Activated CD4-positive, CD25-positive, alpha-beta regulatory T cell (primary cell): ENCODE data around the gene TM9SF2.
"Not testable (repeated sequence)": the region's sequence is repeated elsewhere in the genome, so short reads cannot be mapped to it uniquely, and the experiment has no call there.

Experiments
- DNase-seq, 4 experiments: peaks; one replicate each; lab custom pipeline; 2025; lab: John Stamatoyannopoulos, UW

Gene TM9SF2, protein sequence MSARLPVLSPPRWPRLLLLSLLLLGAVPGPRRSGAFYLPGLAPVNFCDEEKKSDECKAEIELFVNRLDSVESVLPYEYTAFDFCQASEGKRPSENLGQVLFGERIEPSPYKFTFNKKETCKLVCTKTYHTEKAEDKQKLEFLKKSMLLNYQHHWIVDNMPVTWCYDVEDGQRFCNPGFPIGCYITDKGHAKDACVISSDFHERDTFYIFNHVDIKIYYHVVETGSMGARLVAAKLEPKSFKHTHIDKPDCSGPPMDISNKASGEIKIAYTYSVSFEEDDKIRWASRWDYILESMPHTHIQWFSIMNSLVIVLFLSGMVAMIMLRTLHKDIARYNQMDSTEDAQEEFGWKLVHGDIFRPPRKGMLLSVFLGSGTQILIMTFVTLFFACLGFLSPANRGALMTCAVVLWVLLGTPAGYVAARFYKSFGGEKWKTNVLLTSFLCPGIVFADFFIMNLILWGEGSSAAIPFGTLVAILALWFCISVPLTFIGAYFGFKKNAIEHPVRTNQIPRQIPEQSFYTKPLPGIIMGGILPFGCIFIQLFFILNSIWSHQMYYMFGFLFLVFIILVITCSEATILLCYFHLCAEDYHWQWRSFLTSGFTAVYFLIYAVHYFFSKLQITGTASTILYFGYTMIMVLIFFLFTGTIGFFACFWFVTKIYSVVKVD

DNA sequence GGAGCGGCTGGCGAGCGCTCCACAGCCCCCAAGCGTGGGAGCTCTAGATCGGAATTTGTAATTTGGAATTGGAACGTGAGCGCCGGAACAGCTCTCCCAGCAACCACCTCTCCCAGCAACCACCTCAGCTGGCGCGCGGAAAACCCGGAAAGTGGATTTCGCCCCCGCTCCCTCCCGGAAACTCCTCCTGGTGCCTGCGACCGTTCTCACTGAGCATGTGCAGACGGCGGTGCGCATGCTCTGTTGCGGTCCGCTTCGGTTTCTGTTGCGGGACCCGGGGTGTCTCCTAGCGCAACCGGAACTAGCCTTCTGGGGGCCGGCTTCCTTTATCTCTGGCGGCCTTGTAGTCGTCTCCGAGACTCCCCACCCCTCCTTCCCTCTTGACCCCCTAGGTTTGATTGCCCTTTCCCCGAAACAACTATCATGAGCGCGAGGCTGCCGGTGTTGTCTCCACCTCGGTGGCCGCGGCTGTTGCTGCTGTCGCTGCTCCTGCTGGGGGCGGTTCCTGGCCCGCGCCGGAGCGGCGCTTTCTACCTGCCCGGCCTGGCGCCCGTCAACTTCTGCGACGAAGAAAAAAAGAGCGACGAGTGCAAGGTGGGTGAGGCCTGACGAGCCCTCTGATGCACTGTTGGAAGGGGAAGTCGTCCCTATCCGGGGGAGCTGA is at the start of gene TM9SF2:
TSS of gene TM9SF2 (plus strand) at position 289 of the 664 bp plus-strand sequence. CDS start at position 424, 135 bp downstream.
- DNase-seq: peak; percentile 88 to 96 (median 92)

DNA sequence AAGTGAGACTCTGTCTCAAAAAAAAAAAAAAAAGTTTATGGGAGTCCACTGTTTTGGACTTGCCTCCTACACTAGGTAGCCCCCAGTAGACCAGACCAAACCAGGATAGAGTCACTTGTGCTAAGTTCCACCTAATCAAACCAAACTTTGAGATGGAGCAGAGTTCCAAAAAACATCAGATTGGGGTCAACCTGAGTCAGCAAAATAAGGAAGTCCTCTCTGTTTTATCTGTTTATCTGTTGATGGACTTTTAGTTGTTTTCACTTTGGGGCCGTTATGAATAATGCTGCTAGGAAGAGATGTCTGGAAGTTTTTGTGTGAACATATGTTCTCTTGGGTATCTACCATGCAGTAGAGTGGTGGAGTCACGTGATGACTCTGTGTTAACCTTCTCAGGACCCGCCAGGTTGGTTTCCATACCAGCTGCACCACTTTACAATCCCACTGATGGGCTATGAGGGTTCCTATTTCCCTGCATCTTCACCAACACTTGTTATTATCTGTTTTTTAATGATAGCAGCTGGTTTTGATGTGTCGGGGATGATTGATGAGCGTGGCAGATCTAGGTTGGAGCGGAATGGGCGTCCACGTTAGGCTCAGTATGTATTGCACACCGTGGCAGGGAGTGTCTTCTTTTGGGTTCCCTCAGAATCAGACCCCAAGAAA is 46.6 kb upstream of the TM9SF2 start:
- DNase-seq: no peak

DNA sequence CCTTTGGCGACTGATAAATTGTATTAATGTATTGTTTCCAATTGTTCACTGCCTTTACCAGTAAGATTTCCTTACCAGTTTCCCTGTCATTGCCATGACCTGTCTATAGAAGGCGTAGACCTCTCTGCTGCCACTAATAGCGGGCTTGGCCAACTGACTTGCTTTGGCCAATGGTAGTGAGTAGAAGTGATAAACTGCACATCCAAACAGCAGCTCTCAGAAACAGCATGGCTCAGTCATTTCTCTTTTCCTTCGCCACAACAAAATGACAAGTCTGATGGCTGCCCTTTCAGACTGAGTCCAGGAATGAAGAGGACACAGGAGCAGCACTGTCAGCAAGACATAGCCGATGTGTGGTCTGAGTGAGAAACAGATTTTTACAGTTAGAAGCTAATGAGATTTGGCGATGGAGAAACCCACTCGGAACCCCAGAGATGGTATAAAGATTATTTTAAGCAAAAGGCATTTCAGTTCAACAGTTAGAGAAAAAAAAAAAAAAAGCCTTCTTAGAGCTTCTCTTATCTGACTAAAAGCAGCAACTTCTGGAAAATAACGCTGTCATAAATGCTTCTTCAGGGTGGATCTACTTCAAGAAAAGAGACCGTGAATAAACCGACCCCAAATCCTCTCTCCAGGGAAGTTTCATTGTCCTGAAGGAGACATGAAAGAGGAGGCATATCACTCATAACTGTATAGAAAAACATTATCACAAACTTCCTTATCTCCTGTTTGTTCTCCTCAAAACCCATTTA is 42.0 kb upstream of the TM9SF2 start:
- DNase-seq: no peak

DNA sequence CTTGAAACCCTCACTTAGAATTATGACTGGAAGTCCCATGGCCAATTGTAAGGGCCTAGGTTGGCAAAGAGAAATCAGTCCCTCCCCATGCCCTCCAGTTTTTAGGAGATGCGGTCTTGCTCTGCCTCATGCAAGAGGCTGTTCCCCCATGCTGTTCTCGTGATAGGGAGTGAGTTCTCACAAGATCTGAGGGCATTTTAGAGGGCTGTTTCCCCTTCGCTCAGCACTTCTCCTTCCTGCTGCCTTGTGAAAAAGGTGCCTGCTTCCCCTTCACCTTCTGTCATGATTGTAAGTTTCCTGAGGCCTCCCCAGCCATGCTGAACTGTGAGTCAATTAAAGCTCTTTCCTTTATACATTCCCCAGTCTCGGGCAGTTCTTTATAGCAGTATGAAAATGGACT is 40.5 kb upstream of the TM9SF2 start:
- not testable (repeated sequence) for DNase-seq

DNA sequence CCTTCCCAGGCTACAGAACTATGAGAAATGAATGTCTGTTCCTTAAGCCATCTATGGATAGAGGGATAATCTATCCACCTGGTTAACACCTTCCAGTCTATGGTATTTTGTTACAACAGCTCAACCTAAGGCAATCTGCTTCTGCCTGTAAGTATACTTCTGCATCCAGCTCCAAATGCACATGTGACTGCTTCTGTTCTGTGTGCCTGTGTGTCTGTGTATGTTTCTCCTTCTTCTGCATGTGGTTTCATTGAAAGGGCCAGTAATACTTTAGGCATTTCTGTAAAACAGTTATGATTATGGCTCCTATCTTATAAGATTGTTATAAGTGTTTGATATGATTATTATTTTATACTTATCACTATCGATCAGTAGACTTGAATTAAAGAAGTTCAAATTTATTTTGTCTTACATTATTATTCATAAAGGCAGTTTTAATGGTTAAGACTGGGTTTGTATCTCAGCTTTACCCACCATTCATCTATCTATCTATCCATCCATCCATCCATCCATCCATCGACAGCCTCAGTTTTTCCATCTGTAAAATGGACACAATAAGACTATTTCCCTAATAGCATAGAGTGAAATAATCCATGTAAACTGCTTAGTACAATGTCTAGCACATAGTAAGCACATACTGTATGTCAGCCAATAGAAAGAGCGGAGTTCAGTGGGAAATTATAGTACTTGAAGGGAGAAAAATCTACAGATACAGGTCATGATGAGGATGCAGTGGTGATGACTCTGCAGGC is 37.5 kb upstream of the TM9SF2 start:
- no peak for DNase-seq

DNA sequence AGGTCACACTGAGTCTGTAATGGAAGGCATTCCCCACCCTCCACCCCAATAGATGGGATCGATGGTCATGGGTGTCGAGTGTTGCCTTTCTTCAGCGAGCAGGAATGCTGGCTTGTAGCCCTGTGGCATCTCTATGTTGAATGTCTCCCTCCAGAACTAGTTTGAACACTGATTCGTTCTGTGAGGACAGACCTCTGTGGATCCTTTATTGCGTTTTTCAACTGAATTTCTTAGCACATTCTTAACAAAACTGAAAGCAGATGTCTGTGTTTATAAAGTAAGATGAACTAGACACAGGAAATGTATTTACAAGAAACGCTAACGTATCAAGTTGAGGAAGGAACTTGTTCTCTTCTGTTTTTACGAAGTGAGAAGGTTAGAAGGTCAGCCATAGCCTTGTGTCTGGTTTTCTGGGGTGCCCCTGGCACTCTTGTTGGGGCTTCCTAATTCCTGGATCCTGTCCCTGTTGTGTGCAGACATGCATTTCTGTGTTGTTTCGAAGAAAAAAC is 36.8 kb upstream of the TM9SF2 start:
- DNase-seq: no peak

DNA sequence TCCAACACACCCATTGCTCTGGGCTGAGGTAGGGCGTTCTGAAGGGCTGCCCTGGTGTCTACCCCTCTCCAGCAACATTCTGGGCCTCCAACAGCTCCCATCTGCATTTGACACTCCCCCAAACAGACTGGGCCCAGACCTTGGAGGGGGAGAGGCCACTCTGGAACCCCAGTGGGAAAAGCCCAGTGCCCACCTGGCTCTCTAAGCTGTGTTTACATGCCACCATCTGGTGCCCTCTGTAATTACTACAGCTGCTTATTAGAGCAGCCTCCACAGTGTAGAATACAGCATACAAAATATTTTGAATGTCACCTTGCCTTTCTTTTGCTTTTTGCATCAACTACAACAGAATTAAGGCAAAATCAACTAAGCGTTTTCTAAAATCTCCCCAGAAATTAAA is 35.8 kb upstream of the TM9SF2 start:
- no peak for DNase-seq

DNA sequence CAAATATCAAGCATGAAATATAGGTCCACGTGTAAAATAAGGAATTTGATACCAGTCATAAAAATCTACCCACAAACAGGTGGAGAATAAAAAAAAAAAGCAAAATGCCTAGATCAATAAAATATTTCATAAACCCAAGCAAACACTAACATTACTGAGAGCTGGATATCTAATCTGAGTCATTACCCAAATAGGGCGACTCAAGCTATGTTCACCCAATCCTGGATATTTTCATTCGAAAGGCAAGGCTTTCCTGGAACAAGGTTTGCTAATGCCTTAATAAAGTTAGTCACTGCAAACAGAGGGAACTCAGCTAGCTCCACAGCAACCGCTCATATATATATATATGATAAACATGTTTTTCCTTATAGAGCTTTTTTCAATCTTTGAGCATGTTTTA is 33.5 kb upstream of the TM9SF2 start:
- DNase-seq: no peak

DNA sequence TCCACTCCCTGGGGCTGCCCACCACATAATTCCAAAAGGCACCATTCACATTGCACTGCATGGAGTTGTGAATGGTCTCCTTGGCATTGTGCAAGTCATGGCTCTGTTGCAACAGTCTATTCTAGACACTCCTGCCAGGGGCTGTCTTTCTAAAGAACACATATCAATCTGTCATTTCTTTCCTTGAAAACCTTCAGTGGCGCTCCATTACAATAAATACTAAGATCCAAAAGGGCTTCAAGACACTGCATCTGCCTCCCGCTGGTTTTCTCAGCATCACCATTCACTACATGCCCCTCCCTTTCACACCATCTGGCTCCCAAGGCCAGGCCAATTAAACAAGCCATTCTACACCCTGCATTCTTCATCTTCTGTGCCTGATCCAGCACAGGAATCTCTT is 32.2 kb upstream of the TM9SF2 start:
- DNase-seq: no peak

DNA sequence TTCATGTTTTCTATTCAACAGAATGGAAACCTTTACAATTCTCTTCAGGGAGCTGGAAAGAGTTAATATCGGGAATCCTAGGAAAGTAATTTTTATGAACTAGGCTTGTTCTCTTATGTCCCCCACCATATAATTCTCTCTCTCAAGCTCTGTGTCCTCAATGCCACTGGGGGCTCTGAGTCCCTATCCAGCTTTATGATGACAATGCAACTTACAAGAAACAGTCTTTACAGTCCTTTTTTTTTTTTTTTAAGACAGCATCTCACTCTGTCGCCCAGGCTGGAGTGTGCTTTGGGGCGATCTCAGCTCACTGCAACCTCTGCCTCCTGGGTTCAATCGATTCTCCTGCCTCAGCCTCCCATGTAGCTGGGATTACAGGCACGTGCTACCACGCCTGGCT is 31.2 kb upstream of the TM9SF2 start:
- no peak for DNase-seq

DNA sequence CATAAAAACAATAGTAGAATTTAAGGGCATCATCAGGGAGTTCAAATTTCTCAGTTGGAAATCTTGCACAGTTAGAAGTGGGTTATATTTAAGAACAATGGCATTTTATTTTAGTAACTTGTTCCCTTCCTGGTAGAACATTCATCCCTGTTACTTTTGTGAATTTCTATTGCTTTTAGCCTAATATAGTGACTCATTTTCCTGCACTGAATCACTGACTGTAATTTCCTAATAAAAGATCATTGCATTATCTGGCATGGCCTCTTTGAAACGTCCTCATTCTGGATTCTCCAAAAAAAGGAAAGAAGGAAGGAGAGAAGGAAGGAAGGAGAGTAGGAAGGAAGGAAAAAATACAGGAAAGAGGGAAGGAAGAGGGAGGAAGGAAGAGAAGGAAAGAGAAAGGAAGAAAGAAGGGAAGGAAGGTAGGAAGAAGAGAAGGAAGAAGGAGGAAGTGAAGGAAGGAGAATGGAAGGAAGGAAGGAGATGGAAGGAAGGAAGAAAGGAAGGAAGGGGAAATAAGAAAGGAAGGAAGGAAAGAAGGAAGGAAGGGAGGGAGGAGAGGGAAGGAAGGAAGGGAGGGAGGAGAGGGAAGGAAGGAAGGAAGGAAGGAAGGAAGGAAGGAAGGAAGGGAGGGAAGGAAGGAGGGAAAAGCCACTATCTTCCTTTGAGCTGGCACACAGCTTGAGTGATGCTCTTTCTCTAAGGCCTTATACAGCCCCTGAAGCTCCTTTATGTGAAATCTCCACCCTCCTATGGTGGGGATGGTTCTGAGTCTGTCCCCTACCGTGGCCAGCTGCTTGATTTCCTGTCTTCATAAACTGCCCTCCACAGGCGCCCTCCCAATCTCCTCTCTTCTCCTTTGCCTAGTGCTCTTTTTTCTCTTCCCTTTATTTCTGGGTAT is 29.8 kb upstream of the TM9SF2 start:
- DNase-seq: no peak

DNA sequence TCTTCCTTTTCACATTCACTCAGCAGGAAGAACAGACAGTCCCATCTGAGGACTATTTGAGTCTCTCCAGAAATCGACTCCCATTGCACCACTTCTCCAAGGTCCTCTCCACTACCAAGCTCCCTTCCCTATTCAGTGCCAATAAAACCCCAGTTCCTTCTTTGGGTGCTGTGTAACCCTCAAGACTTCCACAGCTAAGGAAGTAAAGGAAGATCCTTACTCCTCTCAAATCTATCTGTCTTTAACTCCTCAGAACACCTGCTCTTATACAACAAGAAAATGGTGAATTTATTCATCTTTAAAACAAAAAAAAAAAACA is 29.2 kb upstream of the TM9SF2 start:
- DNase-seq: no peak

DNA sequence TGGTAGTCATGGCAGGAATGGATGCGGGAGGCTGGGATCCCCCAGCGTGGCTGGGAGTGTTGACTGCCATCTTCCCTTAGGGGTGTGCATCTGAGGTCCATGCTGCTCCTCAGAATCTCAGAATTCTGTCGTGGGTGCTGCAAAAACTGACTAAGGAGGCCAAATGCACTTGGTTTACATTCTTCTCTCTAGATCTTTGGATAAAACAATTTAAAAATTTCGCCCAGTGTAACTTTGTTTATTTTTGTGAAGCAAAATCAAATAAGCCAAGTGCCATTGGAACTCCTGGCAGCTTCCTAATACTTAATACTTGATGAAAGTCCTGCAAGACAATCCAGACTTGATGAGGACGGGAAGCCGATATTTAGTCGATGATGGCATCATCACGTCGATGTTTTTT is 27.8 kb upstream of the TM9SF2 start:
- DNase-seq: no peak

DNA sequence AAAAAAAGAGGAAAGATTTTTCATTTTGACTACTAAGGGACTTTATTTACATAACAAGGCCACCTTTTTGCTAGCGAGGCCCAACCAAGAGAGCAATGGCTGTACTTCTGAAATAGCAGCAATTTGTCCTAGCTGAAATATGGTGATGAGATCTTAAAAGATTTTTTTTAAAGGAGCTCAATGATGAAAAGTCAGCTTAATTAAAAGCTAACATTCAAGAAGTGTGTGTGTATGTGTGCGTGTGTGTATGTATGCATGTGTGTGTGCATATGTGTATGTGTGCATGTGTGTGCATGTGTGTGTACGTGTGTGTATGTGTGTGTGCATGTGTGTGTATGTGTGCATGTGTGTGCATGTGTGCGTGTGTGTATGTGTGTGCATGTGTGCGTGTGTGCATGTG is 24.6 kb upstream of the TM9SF2 start:
- DNase-seq: no peak

DNA sequence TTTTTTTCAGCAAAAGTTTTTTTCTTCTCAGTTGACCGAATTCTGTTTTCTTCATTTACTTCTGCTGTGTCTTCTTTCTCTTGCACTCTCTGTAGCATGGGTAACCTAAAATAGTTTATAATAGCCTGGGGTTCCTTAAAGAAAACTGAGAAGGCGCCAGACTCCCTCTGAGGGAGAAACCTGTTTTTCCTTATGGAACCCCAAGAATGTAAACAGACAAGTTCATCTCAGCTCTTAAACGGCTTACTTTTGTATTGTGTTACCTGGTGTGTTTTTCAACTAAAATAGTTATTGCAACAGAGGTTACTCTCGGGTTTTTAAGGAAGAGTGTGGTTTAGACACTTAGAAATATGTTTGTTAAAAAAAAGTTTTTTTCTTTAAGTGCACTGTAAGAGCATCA is 23.8 kb upstream of the TM9SF2 start:
- no peak for DNase-seq

DNA sequence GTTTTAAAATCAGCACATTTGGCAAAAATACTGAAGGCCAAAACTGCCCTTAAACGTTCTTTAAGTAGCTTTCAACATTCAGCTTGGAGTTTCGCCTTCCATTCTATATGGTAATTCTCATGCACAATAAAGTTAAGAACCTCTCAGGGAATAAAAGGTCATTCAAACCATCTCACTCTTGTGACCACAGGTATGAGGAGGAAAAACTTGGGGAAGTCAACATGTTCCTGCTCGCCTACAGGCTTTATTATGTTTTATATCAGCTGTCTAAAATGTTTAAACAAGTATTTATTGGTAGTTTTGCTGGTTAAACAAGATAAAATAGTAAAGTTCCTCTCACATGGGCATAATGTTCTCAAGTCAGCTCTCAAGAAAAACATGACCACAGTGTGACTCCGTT is 19.9 kb upstream of the TM9SF2 start:
- DNase-seq: no peak

DNA sequence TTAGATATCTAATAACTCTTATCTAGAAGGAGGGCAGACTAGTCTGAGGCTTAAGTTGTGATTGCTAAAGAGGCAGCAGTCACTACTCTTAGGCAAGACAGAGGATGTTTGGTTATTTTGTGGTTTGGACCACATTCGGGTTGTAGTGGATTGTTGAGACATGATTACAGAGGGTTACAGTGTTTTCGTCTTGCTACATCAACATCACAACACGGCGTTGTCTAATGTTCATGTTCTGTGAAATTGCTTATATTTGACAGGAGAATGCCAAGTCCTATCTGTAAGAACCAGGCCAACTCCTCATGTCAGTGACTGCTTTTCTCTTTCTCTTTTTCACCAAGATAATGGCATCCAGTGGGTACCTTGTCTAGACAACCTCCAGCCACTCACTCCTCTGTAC is 16.8 kb upstream of the TM9SF2 start:
- no peak for DNase-seq

DNA sequence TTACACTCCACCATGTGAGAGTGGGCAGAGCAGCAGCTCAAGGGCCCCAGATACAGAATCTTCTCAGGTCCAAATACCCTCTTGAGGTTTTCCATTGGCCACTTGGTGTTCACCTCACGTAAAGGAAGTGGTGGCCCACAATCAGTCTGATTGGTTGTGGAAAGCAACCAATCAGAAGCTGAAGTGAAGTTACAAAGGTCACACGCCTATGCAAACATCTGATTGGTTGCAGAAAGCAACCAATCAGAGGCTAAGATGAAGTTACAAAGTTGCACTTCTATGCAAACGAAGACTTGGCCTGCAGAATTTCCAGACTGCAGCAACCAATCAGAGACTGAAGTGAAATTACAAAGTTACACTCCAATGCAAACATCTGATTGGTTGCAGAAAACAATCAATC is 14.3 kb upstream of the TM9SF2 start:
- DNase-seq: no peak

DNA sequence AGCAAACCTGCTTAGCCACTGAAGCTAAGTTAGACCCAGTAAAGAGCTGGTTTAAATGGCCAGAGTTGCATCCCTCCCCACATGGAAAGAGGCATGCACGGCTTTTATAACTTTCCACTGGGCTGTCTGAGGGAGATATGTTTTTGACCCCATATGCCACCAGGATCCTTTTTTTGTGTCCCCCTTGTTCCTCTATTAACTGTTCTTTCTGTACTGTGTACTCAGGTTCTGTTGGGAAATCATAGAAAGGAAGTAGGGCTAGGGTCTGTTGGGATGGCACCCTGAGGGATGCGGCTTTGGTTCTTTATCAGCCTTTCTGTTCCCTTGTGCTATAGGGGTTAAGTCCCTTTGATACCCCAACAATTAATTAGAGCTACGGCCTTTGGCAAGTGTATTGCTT is 12.2 kb upstream of the TM9SF2 start:
- DNase-seq: no peak

DNA sequence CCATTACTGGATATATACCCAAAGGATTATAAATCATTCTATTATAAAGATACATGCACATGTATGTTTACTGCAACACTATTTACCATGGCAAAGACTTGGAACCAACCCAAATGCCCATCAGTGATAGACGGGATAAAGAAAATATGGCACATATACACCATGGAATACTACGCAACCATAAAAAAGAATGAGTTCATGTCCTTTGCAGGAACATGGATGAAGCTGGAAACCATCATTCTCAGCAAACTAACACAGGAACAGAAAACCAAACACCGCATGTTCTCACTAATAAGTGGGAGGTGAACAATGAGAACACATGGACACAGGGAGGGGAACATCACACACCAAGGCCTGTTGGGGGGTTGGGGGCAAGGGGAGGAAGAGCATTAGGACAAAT is 9.5 kb upstream of the TM9SF2 start:
- not testable (repeated sequence) for DNase-seq
